Adrenal gland (tissue), 12 donors: ENCODE data around the gene GIMAP8. TPM values are rescaled to one million over a fixed set of nuclear protein-coding genes. Genes with fewer than 3 reads are reported as not detected.

Experiments
- DNase-seq, 7 donors: peaks; one replicate each; pipeline ENCODE4 v3.0.0-alpha.2; 2019 to 2020
- H3K27ac ChIP-seq, 5 donors: fragments of 200-600 bp; sonication (generic) in 4 of 5; 1 replicate in 3 of 5; 2 replicates in 2 of 5; pipeline versions ENCODE4 v1.5.1 to v1.8.0; 2016 to 2020; ENCODE audit warnings: mild to moderate bottlenecking in 1 of 5
- H3K27me3 ChIP-seq: fragments of 200-600 bp; 2 replicates; pipeline ENCODE4 v1.8.0; 2021
- H3K36me3 ChIP-seq, 2 donors: fragments of 200-600 bp; replicated peaks in 1 of 2; 1 replicate in 1 of 2; 2 replicates in 1 of 2; pipeline versions ENCODE4 v1.5.1 to v1.8.0; 2018 to 2022
- H3K4me1 ChIP-seq, 2 donors: fragments of 200-600 bp; replicated peaks in 1 of 2; 1 replicate in 1 of 2; 2 replicates in 1 of 2; pipeline versions ENCODE4 v1.5.1 to v1.8.0; 2018 to 2021
- H3K4me3 ChIP-seq, 4 donors: fragments of 200-600 bp; sonication (generic) in 3 of 4; one replicate each; pipeline ENCODE4 v1.5.1; 2016 to 2018
- H3K9me3 ChIP-seq, 3 donors: fragments of 200-600 bp; sonication (generic) in 1 of 3; replicated peaks in 1 of 3; 1 replicate in 2 of 3; 2 replicates in 1 of 3; pipeline versions ENCODE4 v1.5.1 to v1.8.0; 2016 to 2021
- CTCF ChIP-seq, 6 experiments: fragments of 450-650 bp in 4 of 6; fragments of 200-600 bp in 2 of 6; sonication (generic) in 1 of 6; IDR thresholded peaks; 1 replicate in 5 of 6; 2 replicates in 1 of 6; pipeline versions ENCODE4 v1.5.1 to v1.8.0; 2016 to 2021; ENCODE audit warnings: antibody characterized with exemption in 6 of 6, mild to moderate bottlenecking in 2 of 6, moderate library complexity in 1 of 6
- POLR2A ChIP-seq, 2 donors: fragments of 450-650 bp; IDR thresholded peaks; one replicate each; pipeline ENCODE4 v1.6.1; 2017; ENCODE audit warnings: antibody characterized with exemption in 2 of 2, mild to moderate bottlenecking in 2 of 2, moderate library complexity in 1 of 2
- WGBS, 4 donors: extraction: QIAGEN DNeasy Blood & Tissue Kit in 2 of 4; methylation state at CpG; one replicate each; pipeline versions ENCODE4 v1.1.5 to v1.1.7; 2013 to 2017; 5-methylcytosine and 5-hydroxymethylcytosine counted together
- intact Hi-C, 2 donors: fragments of 100-400 bp; cut with DNase I; formaldehyde crosslinking; loops; one replicate each; pipeline versions ENCODE4 v1.14.1 to v1.15.0; 2022 to 2023
- polyA plus RNA-seq, 3 donors: library from polyadenylated mRNA; stranded (reverse); fragments of 200-250 nt in 2 of 3; fragments of 350-450 nt in 1 of 3; fragmentation: Illumina TruSeq in 1 of 3; extraction: RNeasy Lipid Tissue Mini Kit (QIAGEN cat#74804) in 1 of 3; gene quantifications; one replicate each; pipeline ENCODE4 v1.2.3, GENCODE V29; 2013 to 2014
- total RNA-seq, 9 donors: library from RNA; depleted of rRNA in 4 of 9; stranded (reverse); fragments of >200 nt in 4 of 9; fragments of 120-200 nt in 1 of 9; fragmentation: NEBNext Ultra II Directional in 1 of 9; extraction: Animal tissue kit (Norgen Biotek cat#: 25700) in 1 of 9; gene quantifications; one replicate each; pipeline versions ENCODE4 v1.1.0 to v1.2.4, GENCODE V29; 2013 to 2023
- donor health status: healthy with polysubstance abuse.
- donor health status: Bipolar disorder and iron deficiency.
- donor health status: DM: yes; HTN: yes; CAD: no.
- donor health status: DM: no; HTN: no; CAD: no.
- donor health status: DM: no; HTN: no; CAD: no.
- donor health status: DM: yes; HTN: yes; CAD: no.

The GIMAP8 gene
- total and polyA plus RNA-seq, 12 donors: 6.1 to 18.4 (median 9.5) TPM

- peaks cover 0 to 5% of the 10 kb centered on the region in 2 donors for H3K4me1 ChIP-seq
- no peak for DNase-seq
- TF ChIP-seq POLR2A (IDR thresholded peaks at IDR 0.05) (no peak), CTCF (IDR thresholded peaks at IDR 0.05) (no peak)
- no peaks in the 10 kb centered on the region for H3K27me3 ChIP-seq
- no peak overlapping the region for H3K4me3 ChIP-seq
- no peaks in the 10 kb centered on the region for H3K36me3 ChIP-seq
- no peak overlapping the region for H3K27ac ChIP-seq
- WGBS, 4 donors: 61 to 76% (median 63%) methylated on average over 1 of the region's 1 CpG
- peaks cover 0 to 21% (median 7%) of the 10 kb centered on the region in 3 donors for H3K9me3 ChIP-seq
- intact Hi-C loops: no loop called here
These were observed 11.1 kb downstream of the GIMAP8 start for GRCh38 chr7:150461520-150461919.

- Histone ChIP-seq H3K9me3 (peaks cover 0 to 21% (median 7%) of the 10 kb centered on the region in 3 donors), H3K27ac (no peak overlapping the region), H3K27me3 (no peaks in the 10 kb centered on the region), H3K4me1 (peaks cover 0 to 5% of the 10 kb centered on the region in 2 donors), H3K36me3 (no peaks in the 10 kb centered on the region), H3K4me3 (no peak overlapping the region)
- intact Hi-C loops: no loop called here
- TF ChIP-seq CTCF (IDR thresholded peaks at IDR 0.05) (no peak), POLR2A (IDR thresholded peaks at IDR 0.05) (no peak)
- DNase-seq: no peak
These were observed 12.0 kb downstream of the GIMAP8 start for GRCh38 chr7:150462413-150462812.

GRCh38 chr7:150463461-150463860 lies 13.0 kb downstream of the GIMAP8 start:
- no peaks in the 10 kb centered on the region for H3K27me3 ChIP-seq
- no peaks in the 10 kb centered on the region for H3K36me3 ChIP-seq
- intact Hi-C loops: no loop called here
- H3K9me3 ChIP-seq: peaks cover 0 to 21% (median 7%) of the 10 kb centered on the region in 3 donors
- no peak overlapping the region for H3K27ac ChIP-seq
- WGBS, 4 donors: 78 to 85% methylated on average over 1 of the region's 1 CpG; no CpG with 5 or more reads in 2 of the 4 donors
- TF ChIP-seq CTCF (IDR thresholded peaks at IDR 0.05) (no peak), POLR2A (IDR thresholded peaks at IDR 0.05) (no peak)
- H3K4me1 ChIP-seq: peaks cover 0 to 5% of the 10 kb centered on the region in 2 donors
- H3K4me3 ChIP-seq: no peak overlapping the region
- DNase-seq: no peak

GRCh38 chr7:150464962-150465361 lies 14.5 kb downstream of the GIMAP8 start:
- Histone ChIP-seq H3K9me3 (peaks cover 0 to 21% (median 7%) of the 10 kb centered on the region in 3 donors), H3K36me3 (no peaks in the 10 kb centered on the region), H3K4me3 (no peak overlapping the region), H3K4me1 (peaks cover 0 to 5% of the 10 kb centered on the region in 2 donors), H3K27me3 (no peaks in the 10 kb centered on the region), H3K27ac (no peak overlapping the region)
- DNase-seq: no peak
- WGBS, 4 donors: 57 to 88% (median 74%) methylated on average over 1 of the region's 1 CpG
- intact Hi-C loops: no loop called here
- TF ChIP-seq POLR2A (IDR thresholded peaks at IDR 0.05): no peak
- TF ChIP-seq CTCF (IDR thresholded peaks at IDR 0.05): no peak
